B cell (primary cell): ENCODE results near the gene MBTD1. TPM values are rescaled to one million over a fixed set of nuclear protein-coding genes. Genes with fewer than 3 reads are reported as not detected.

Experiments used
- ATAC-seq: fragments of 200-7000 bp; cut with Tn5 transposase; one replicate; pipeline ENCODE4 v1.10.0; 2021; ENCODE audit warnings: low read depth, mild to moderate bottlenecking, moderate number of reproducible peaks, moderate library complexity
- CTCF ChIA-PET: fragments of 350-600 bp; sonication (Branson Sonifier 250); formaldehyde crosslinking; loops from one replicate; lab custom pipeline; 2021; ENCODE audit warnings: antibody characterized with exemption, inconsistent platforms; lab: Charles Lee
- POLR2A ChIA-PET: fragments of 350-600 bp; sonication (Branson Sonifier 250); formaldehyde crosslinking; loops from one replicate; lab custom pipeline; 2021; ENCODE audit warnings: antibody characterized with exemption; lab: Charles Lee
- DNase-seq: peaks from one replicate; pipeline ENCODE4 v3.0.0; 2013
- H2AFZ ChIP-seq: 2 replicates; pipeline ENCODE4 v1.6.1; 2012; ENCODE audit warnings: mild to moderate bottlenecking, low read depth, low read length; ENCODE audit not compliant: insufficient read depth, poor library complexity, severe bottlenecking
- H3K27ac ChIP-seq, 2 donors: 1 replicate in 1 of 2; 2 replicates in 1 of 2; pipeline ENCODE4 v1.5.1; 2012 to 2013; ENCODE audit warnings: low read length in 2 of 2, mild to moderate bottlenecking in 2 of 2, moderate library complexity in 1 of 2
- H3K27me3 ChIP-seq, 4 experiments: fragments of 200-600 bp in 1 of 4; sonication (generic) in 1 of 4; replicated peaks in 1 of 4; 1 replicate in 2 of 4; 2 replicates in 2 of 4; pipeline versions ENCODE4 v1.6.1 to v1.7.0; 2013 to 2016; ENCODE audit warnings: low read length in 3 of 4, mild to moderate bottlenecking in 2 of 4, mixed read lengths in 1 of 4, moderate library complexity in 1 of 4; ENCODE audit not compliant: insufficient read depth in 4 of 4, control insufficient read depth in 3 of 4; ENCODE audit errors: control extremely low read depth in 1 of 4
- H3K36me3 ChIP-seq, 2 experiments: replicated peaks in 1 of 2; 1 replicate in 1 of 2; 2 replicates in 1 of 2; pipeline versions ENCODE4 v1.6.1 to v1.7.1; 2013; ENCODE audit warnings: low read length in 1 of 2; ENCODE audit not compliant: insufficient read depth in 2 of 2, control insufficient read depth in 1 of 2; ENCODE audit errors: control extremely low read depth in 1 of 2, extremely low read depth in 1 of 2
- H3K4me1 ChIP-seq, 2 donors: fragments of 200-600 bp in 1 of 2; sonication (generic) in 1 of 2; 1 replicate in 1 of 2; 2 replicates in 1 of 2; pipeline versions ENCODE4 v1.5.1 to v1.6.1; 2013 to 2017; ENCODE audit warnings: low read length in 2 of 2; ENCODE audit not compliant: control insufficient read depth in 2 of 2, insufficient read depth in 2 of 2
- H3K4me2 ChIP-seq: replicated peaks from 2 replicates; pipeline ENCODE3; 2012; ENCODE audit warnings: mild to moderate bottlenecking, low read depth, low read length; ENCODE audit not compliant: poor library complexity, severe bottlenecking
- H3K4me3 ChIP-seq, 5 experiments: fragments of 200-600 bp in 1 of 5; sonication (generic) in 1 of 5; 1 replicate in 3 of 5; 2 replicates in 2 of 5; pipeline versions ENCODE4 v1.5.1 to v1.7.0; 2011 to 2016; ENCODE audit warnings: low read length in 4 of 5, mild to moderate bottlenecking in 4 of 5, low read depth in 2 of 5, control low read depth in 1 of 5, moderate library complexity in 1 of 5; ENCODE audit not compliant: insufficient read depth in 1 of 5; ENCODE audit errors: control extremely low read depth in 1 of 5, extremely low read depth in 1 of 5
- H3K79me2 ChIP-seq: fragments of 200-600 bp; sonication (generic); one replicate; pipeline ENCODE4 v1.6.0; 2016; ENCODE audit warnings: low read length; ENCODE audit not compliant: control insufficient read depth, insufficient read depth
- H3K9ac ChIP-seq: fragments of 200-600 bp; sonication (generic); 2 replicates; pipeline ENCODE4 v1.6.1; 2017; ENCODE audit warnings: mild to moderate bottlenecking, low read length, moderate library complexity
- H3K9me3 ChIP-seq, 3 donors: one replicate each; pipeline versions ENCODE4 v1.6.1 to v1.7.1; 2013; ENCODE audit warnings: low read length in 2 of 3; ENCODE audit not compliant: control insufficient read depth in 2 of 3, insufficient read depth in 1 of 3; ENCODE audit errors: control extremely low read depth in 1 of 3
- H4K20me1 ChIP-seq: 2 replicates; pipeline ENCODE4 v1.6.0; 2012; ENCODE audit warnings: mild to moderate bottlenecking, low read length; ENCODE audit not compliant: insufficient read depth, control insufficient read depth, poor library complexity, severe bottlenecking
- H3K27ac Mint-ChIP-seq: one replicate; pipeline ENCODE4 v1.8.0; 2021; ENCODE audit warnings: mixed read lengths
- H3K27me3 Mint-ChIP-seq: one replicate; pipeline ENCODE4 v1.8.0; 2021; ENCODE audit warnings: mixed read lengths
- H3K4me1 Mint-ChIP-seq: one replicate; pipeline ENCODE4 v1.8.0; 2021; ENCODE audit warnings: mixed read lengths
- H3K4me3 Mint-ChIP-seq: one replicate; pipeline ENCODE4 v1.8.0; 2021; ENCODE audit warnings: mixed read lengths
- H3K9me3 Mint-ChIP-seq: one replicate; pipeline ENCODE4 v1.8.0; 2022; ENCODE audit warnings: mixed read lengths; ENCODE audit not compliant: insufficient read depth
- EZH2 ChIP-seq: IDR thresholded peaks from 2 replicates; pipeline ENCODE4 v1.6.1; 2012; ENCODE audit warnings: borderline replicate concordance, low read depth, mild to moderate bottlenecking, moderate library complexity, low read length; ENCODE audit not compliant: insufficient read depth, poor library complexity, severe bottlenecking
- WGBS: methylation state at CpG from one replicate; pipeline ENCODE4 v1.1.5; 2013; ENCODE audit warnings: missing lambda C conversion rate; ENCODE audit not compliant: insufficient coverage; 5-methylcytosine and 5-hydroxymethylcytosine counted together
- intact Hi-C: fragments of 100-400 bp; cut with micrococcal nuclease; formaldehyde crosslinking; loops from one replicate; pipeline ENCODE4 v1.10.0; 2022
- polyA plus RNA-seq: library from polyadenylated mRNA; depleted of rRNA; stranded (reverse); fragments of >200 nt; gene quantifications from 2 replicates; pipeline ENCODE4 v1.2.3, GENCODE V29; 2012
- total RNA-seq, 2 donors: library from RNA; stranded (reverse); fragments of 120-200 nt in 1 of 2; gene quantifications; 1 replicate in 1 of 2; 2 replicates in 1 of 2; pipeline versions ENCODE4 v1.2.3 to v1.2.4, GENCODE V29; 2013 to 2022
- TF ChIP-seq, protein P1 (sequence below): fragments of 200-600 bp; IDR thresholded peaks from one replicate; pipeline ENCODE4 v1.8.0; 2022; ENCODE audit warnings: antibody characterized with exemption, mild to moderate bottlenecking

MBTD1 gene
- total and polyA plus RNA-seq, 2 donors (not counting 1 experiment from before 2014, with no cell fraction given) = 9.6 to 39.7 TPM

DNA sequence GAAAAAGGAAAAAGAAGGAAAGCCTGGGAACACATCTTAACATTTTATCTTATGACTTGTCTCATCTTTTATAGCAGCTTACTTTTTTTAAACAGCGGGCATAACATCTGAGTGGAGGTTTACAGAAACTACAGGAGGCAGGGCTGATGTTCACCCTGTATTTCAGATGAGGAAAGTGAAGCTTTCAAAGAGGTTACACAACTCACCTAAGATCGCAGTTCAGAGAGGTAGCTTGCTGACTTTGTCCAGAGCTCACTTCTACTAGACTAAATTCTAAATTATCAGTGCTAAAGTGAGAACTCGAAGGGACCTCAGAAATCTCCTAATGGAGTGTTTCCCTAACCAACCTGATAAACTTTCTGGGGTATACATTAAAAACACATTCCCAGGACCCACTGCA is 3.7 kb downstream of the MBTD1 start:
- WGBS = 100% methylated on average over 2 of the region's 3 CpGs
- Histone ChIP-seq H3K79me2 (peaks cover 91% of the 10 kb centered on the region), H3K36me3 (peaks cover 0 to 24% of the 10 kb centered on the region in 2 experiments), H3K4me2 (no peak overlapping the region), H3K4me1 (peaks cover 15 to 17% of the 10 kb centered on the region in 2 donors), H3K27ac (no peak overlapping the region), H3K9me3 (no peaks in the 10 kb centered on the region), H2AFZ (no peak overlapping the region), H3K4me3 (no peak overlapping the region), H4K20me1 (peaks cover 81% of the 10 kb centered on the region), H3K27me3 (no peaks in the 10 kb centered on the region), H3K9ac (no peak overlapping the region)
- DNase-seq (no peak), ATAC-seq (no peak)
- TF ChIP-seq, protein P1, sequence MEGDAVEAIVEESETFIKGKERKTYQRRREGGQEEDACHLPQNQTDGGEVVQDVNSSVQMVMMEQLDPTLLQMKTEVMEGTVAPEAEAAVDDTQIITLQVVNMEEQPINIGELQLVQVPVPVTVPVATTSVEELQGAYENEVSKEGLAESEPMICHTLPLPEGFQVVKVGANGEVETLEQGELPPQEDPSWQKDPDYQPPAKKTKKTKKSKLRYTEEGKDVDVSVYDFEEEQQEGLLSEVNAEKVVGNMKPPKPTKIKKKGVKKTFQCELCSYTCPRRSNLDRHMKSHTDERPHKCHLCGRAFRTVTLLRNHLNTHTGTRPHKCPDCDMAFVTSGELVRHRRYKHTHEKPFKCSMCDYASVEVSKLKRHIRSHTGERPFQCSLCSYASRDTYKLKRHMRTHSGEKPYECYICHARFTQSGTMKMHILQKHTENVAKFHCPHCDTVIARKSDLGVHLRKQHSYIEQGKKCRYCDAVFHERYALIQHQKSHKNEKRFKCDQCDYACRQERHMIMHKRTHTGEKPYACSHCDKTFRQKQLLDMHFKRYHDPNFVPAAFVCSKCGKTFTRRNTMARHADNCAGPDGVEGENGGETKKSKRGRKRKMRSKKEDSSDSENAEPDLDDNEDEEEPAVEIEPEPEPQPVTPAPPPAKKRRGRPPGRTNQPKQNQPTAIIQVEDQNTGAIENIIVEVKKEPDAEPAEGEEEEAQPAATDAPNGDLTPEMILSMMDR = no peak
- no peak for TF ChIP-seq EZH2
- no peak overlapping the region for H3K4me3 Mint-ChIP-seq
- no peak overlapping the region for H3K27ac Mint-ChIP-seq
- intact Hi-C loops = no loop called here
- no peaks in the 10 kb centered on the region for H3K27me3 Mint-ChIP-seq
- peaks cover 44% of the 10 kb centered on the region for H3K4me1 Mint-ChIP-seq
- no peaks in the 10 kb centered on the region for H3K9me3 Mint-ChIP-seq
- POLR2A ChIA-PET = no interaction called here
- CTCF ChIA-PET = interaction anchor here (0.6 kb wide), 1 partner anchor 532 kb away, joined by 4 read pairs; no protein-coding TSS in a partner anchor

- Mint-ChIP-seq H3K4me1 (peaks cover 43% of the 10 kb centered on the region), H3K4me3 (no peak overlapping the region), H3K27me3 (no peaks in the 10 kb centered on the region), H3K27ac (no peak overlapping the region), H3K9me3 (no peaks in the 10 kb centered on the region)
- Histone ChIP-seq H2AFZ (no peak overlapping the region), H3K36me3 (peaks cover 0 to 24% of the 10 kb centered on the region in 2 experiments), H3K9me3 (no peaks in the 10 kb centered on the region), H3K4me1 (peaks cover 14 to 16% of the 10 kb centered on the region in 2 donors), H3K79me2 (peaks cover 90% of the 10 kb centered on the region), H4K20me1 (peaks cover 79% of the 10 kb centered on the region), H3K27ac (no peak overlapping the region), H3K4me3 (no peak overlapping the region), H3K9ac (no peak overlapping the region), H3K27me3 (no peaks in the 10 kb centered on the region), H3K4me2 (no peak overlapping the region)
- intact Hi-C loops = no loop called here
- ChIA-PET POLR2A (interaction anchor here (0.7 kb wide), 1 partner anchor 10 kb away, joined by 4 read pairs; no protein-coding TSS in a partner anchor), CTCF (interaction anchor here (0.6 kb wide), 1 partner anchor 531 kb away, joined by 4 read pairs; no protein-coding TSS in a partner anchor)
- no peak for ATAC-seq
- DNase-seq = no peak
- 100% methylated on average over 3 of the region's 6 CpGs for WGBS
- TF ChIP-seq EZH2 = no peak
- TF ChIP-seq, protein P1 = no peak
Observed at GRCh38 chr17:51255673-51256072, 4.2 kb downstream of the MBTD1 start.
